Measurements from ENCODE around the gene FBXW5. TPM values are rescaled to one million over a fixed set of nuclear protein-coding genes. Genes with fewer than 3 reads are reported as not detected.

The FBXW5 gene
- total and polyA plus RNA-seq, 9 of the 15 experiments (the other 6 are each of a cell fraction or from before 2014, with no cell fraction given), result 0.21 to 128 (median 37.0) TPM

GRCh38 chr9:136964171-136964689 lies 19.7 kb upstream of the FBXW5 start (continued):
- TF ChIP-seq ZBTB40 (IDR thresholded peaks at IDR 0.05), result 0 out of 2 replicates have a peak, but pooled peaks have one; percentile 22
- TF ChIP-seq ZBTB40 (CRISPR knock-in tag; IDR thresholded peaks at IDR 0.05), result no peak
- peak; percentile 30; the same call in 1 of the 2 replicates for TF ChIP-seq CBFA2T3 (IDR thresholded peaks at IDR 0.05)
- TF ChIP-seq DPF2 (IDR thresholded peaks at IDR 0.05), result peak; percentile 54
- TF ChIP-seq NRF1 (conservative IDR thresholded peaks at IDR 0.05 in 1 of 2, IDR thresholded peaks at IDR 0.05 in 1 of 2), result peak; percentile 12 to 37; a peak in 1 of 4 replicates
- TF ChIP-seq MEIS2 (IDR thresholded peaks at IDR 0.05; ENCODE audit: partially characterized antibody), result peak; percentile 40
- TF ChIP-seq, protein P1, sequence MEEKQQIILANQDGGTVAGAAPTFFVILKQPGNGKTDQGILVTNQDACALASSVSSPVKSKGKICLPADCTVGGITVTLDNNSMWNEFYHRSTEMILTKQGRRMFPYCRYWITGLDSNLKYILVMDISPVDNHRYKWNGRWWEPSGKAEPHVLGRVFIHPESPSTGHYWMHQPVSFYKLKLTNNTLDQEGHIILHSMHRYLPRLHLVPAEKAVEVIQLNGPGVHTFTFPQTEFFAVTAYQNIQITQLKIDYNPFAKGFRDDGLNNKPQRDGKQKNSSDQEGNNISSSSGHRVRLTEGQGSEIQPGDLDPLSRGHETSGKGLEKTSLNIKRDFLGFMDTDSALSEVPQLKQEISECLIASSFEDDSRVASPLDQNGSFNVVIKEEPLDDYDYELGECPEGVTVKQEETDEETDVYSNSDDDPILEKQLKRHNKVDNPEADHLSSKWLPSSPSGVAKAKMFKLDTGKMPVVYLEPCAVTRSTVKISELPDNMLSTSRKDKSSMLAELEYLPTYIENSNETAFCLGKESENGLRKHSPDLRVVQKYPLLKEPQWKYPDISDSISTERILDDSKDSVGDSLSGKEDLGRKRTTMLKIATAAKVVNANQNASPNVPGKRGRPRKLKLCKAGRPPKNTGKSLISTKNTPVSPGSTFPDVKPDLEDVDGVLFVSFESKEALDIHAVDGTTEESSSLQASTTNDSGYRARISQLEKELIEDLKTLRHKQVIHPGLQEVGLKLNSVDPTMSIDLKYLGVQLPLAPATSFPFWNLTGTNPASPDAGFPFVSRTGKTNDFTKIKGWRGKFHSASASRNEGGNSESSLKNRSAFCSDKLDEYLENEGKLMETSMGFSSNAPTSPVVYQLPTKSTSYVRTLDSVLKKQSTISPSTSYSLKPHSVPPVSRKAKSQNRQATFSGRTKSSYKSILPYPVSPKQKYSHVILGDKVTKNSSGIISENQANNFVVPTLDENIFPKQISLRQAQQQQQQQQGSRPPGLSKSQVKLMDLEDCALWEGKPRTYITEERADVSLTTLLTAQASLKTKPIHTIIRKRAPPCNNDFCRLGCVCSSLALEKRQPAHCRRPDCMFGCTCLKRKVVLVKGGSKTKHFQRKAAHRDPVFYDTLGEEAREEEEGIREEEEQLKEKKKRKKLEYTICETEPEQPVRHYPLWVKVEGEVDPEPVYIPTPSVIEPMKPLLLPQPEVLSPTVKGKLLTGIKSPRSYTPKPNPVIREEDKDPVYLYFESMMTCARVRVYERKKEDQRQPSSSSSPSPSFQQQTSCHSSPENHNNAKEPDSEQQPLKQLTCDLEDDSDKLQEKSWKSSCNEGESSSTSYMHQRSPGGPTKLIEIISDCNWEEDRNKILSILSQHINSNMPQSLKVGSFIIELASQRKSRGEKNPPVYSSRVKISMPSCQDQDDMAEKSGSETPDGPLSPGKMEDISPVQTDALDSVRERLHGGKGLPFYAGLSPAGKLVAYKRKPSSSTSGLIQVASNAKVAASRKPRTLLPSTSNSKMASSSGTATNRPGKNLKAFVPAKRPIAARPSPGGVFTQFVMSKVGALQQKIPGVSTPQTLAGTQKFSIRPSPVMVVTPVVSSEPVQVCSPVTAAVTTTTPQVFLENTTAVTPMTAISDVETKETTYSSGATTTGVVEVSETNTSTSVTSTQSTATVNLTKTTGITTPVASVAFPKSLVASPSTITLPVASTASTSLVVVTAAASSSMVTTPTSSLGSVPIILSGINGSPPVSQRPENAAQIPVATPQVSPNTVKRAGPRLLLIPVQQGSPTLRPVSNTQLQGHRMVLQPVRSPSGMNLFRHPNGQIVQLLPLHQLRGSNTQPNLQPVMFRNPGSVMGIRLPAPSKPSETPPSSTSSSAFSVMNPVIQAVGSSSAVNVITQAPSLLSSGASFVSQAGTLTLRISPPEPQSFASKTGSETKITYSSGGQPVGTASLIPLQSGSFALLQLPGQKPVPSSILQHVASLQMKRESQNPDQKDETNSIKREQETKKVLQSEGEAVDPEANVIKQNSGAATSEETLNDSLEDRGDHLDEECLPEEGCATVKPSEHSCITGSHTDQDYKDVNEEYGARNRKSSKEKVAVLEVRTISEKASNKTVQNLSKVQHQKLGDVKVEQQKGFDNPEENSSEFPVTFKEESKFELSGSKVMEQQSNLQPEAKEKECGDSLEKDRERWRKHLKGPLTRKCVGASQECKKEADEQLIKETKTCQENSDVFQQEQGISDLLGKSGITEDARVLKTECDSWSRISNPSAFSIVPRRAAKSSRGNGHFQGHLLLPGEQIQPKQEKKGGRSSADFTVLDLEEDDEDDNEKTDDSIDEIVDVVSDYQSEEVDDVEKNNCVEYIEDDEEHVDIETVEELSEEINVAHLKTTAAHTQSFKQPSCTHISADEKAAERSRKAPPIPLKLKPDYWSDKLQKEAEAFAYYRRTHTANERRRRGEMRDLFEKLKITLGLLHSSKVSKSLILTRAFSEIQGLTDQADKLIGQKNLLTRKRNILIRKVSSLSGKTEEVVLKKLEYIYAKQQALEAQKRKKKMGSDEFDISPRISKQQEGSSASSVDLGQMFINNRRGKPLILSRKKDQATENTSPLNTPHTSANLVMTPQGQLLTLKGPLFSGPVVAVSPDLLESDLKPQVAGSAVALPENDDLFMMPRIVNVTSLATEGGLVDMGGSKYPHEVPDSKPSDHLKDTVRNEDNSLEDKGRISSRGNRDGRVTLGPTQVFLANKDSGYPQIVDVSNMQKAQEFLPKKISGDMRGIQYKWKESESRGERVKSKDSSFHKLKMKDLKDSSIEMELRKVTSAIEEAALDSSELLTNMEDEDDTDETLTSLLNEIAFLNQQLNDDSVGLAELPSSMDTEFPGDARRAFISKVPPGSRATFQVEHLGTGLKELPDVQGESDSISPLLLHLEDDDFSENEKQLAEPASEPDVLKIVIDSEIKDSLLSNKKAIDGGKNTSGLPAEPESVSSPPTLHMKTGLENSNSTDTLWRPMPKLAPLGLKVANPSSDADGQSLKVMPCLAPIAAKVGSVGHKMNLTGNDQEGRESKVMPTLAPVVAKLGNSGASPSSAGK (IDR thresholded peaks at IDR 0.05), result peak; percentile 48; the same call in 1 of the 2 replicates

All from K562 (cell line).